ENCODE results near the gene KRT36.

KRT36 gene

DNA sequence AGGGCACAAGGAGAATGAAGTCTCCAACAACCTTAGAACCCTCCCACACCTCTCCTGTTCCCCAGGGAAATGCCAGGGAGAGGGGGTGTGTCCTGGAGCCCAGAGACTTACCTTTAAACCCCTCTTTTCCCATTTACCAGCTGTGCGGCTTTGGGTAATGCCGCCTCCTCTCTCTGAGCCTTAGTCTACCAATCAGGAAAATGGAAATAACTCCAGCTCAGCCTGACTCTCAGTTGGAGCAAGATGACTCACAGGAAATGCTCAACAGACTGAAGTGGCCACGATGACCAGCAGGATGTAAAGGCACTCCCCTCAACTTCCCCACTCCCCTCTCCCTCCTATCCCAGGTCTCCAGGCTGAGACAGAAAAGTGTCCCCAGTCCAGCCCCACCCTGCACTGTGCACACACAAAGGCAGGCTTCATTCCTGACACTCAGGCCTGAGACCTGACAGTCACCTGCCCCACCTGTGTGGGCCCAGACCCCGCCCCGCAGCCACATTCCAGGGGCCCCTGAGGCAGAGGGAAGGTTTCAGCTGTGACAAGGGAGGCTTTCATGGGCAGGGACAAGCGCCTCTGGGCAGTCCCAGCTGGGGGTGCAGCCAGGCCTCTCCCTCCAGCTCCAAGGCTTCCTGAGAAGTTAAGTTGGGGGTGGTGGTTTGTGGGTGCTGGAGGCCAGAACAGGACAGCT lies 32.0 kb upstream of the KRT36 start:
- no peak for DNase-seq

- DNase-seq = no peak
Measured at GRCh38 chr17:41520821-41521521, 31.3 kb upstream of the KRT36 start.

- peak; percentile 85 for DNase-seq
Measured at GRCh38 chr17:41519501-41520224, 30.0 kb upstream of the KRT36 start.

GRCh38 chr17:41518789-41519449 lies 29.2 kb upstream of the KRT36 start, which contains the start of gene KRT15:
Gene KRT15, minus strand, starts transcription at chr17:41518890. Its CDS starts 63 bp downstream, at chr17:41518827.
- DNase-seq = peak; percentile 85

GRCh38 chr17:41518031-41518430 lies 28.3 kb upstream of the KRT36 start:
- no peak for DNase-seq

GRCh38 chr17:41516830-41517283 lies 27.1 kb upstream of the KRT36 start:
- no peak for DNase-seq

GRCh38 chr17:41516147-41516829 lies 26.6 kb upstream of the KRT36 start:
- no peak for DNase-seq

DNA sequence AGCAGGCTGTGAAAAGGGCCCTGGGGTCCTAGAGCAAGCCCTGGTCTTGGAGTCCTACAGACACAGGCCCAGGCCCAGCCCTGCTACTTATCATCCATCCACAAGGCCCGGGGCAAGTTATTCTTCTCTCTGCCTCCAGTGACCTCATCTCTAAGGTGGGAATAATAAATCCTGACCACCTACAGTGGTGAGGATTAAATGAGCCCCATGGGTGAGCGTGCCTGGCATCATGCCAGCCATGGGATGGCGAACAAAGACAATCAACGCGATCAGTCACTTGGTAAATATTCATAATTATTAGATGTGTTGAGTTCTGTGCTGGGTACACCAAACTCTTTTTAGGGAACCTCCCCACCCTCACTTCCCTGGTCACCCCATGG lies 23.4 kb upstream of the KRT36 start:
- DNase-seq = peak; percentile 81

GRCh38 chr17:41512546-41513167 lies 22.9 kb upstream of the KRT36 start:
- DNase-seq = no peak

GRCh38 chr17:41511716-41512115 lies 22.0 kb upstream of the KRT36 start:
- no peak for DNase-seq

DNA sequence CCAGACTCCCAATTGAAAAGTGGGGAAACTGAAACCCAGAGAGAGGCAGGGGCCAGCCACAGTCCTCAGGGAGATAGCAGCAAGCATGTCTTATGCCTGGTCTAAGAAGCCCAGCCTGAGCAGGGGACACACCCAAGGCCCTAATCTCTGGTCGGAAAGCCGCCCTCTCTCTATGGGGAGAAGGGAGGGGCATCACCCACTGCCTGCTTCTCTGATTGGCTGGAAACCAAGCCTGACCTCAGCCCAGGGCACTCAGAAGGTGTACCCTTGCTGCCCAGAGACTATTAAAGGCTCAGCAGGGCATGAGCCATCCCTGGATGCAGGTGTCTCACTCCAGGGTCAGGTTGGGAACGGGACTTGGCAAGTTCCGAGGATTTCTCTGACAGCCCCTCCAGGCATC lies 21.4 kb upstream of the KRT36 start:
- DNase-seq = no peak

- DNase-seq = no peak
Measured at GRCh38 chr17:41510251-41511065, 20.7 kb upstream of the KRT36 start.

GRCh38 chr17:41507315-41507880 lies 17.7 kb upstream of the KRT36 start:
- DNase-seq = no peak

DNA sequence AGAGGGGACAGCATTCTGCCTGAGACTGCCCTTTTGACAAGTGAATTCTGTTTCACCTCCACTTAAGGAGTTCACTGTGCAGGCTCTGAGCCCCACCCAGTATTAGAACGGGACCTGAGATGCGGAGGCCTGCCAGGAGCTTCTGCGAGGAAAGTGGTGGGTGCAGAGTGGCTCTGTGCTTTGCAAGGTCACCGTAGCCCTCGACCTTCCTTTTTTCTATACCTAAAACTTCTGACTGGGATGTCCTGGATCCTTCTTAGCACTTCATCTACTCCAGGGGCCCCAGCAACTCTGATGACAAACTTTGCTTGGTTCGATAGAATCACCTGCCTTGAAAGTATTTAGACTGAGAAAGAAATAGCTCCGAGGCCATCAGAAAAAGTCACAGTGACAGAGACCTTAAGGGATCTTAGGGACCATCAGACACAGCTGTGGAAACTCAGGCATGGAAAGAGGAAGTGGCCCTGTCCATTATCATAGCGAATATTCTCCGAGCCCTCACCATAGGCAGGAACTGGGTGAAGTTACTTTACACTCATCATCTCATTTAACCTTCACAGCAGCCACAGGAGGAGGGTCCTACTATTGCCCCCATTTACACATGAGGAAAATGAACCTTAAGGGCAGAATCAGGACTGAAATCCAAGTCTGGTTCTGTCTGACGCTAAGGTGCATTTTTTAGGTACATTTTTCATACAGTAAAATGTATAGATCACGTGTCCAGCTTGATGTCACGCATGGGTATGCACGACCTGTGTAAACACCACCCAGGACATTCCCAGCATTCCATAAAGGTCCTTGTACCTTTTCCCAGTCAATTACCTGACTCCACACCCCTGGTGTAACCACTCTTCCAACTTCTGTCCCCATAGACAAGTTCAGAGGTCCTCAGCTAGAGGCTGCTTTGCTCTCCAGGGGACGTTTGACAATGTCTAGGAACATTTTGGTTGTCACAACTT lies 16.4 kb upstream of the KRT36 start:
- no peak for DNase-seq

GRCh38 chr17:41505007-41505808 lies 15.5 kb upstream of the KRT36 start, which contains the start of gene KRT13:
Gene KRT13, minus strand, starts transcription at chr17:41505612. Its CDS starts 62 bp downstream, at chr17:41505550.
- DNase-seq = no peak

DNA sequence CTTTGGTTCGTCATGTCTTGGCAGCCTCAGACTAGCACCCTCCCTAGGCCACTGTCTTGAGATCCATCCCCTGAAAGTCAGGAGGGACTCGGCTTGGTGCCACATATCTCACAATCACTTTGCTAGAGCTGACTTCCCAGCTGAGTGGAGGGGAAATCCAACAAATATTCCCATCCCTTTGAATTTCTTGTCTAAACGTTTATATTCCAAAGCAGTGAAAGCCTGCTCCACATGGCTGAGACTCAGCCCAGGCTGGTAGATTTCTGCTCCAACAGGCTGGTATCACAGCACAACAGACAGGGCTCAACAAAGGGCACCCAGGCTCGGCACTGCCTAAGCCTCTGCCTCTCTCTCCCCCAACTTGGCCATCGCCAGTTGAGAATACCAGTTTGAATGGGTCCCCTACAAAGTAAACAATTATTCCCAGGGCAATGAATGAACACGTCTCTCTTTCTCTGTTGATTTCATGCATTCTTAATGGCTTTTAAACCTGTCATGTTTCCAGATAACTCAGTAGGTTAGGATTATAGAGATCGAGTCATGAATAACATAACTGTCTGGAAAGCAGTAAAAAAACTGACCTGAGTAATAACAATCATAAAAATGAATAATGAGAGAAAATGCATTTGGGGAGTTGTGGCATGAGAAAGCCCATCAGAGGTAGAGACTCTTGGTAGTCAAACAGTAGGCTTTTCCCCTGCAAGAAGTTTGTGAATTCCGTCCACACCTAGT lies 14.7 kb upstream of the KRT36 start:
- DNase-seq = no peak

GRCh38 chr17:41503202-41503601 lies 13.5 kb upstream of the KRT36 start:
- DNase-seq = no peak
